HFF-Myc (cell line): ENCODE data around the gene NDUFC2.
A peak's percentile ranks its signal among the peaks of the same experiment; 100 is the strongest.
"Not testable (repeated sequence)": the region's sequence is repeated elsewhere in the genome, so short reads cannot be mapped to it uniquely, and the experiment has no call there.

Experiments
- DNase-seq: peaks from one replicate; pipeline ENCODE4 v3.0.0-alpha.2; 2011; ENCODE audit warnings: low read depth; ENCODE audit errors: extremely low read depth
- H3K4me3 ChIP-seq: replicated peaks from 2 replicates; pipeline ENCODE4 v1.5.1; 2011; ENCODE audit warnings: low read depth, mild to moderate bottlenecking, control low read depth, low read length
- TF ChIP-seq, protein P1 (sequence below): IDR thresholded peaks from 2 replicates; pipeline ENCODE4 v1.5.1; 2012; ENCODE audit warnings: mild to moderate bottlenecking, low read depth, low read length, control low read depth; ENCODE audit errors: missing control alignments

The NDUFC2 gene

GRCh38 chr11:78030429-78031325, 49.0 kb downstream of the NDUFC2 start:
- no peak overlapping the region for H3K4me3 ChIP-seq
- peak; percentile 53 for DNase-seq
- TF ChIP-seq, protein P1, sequence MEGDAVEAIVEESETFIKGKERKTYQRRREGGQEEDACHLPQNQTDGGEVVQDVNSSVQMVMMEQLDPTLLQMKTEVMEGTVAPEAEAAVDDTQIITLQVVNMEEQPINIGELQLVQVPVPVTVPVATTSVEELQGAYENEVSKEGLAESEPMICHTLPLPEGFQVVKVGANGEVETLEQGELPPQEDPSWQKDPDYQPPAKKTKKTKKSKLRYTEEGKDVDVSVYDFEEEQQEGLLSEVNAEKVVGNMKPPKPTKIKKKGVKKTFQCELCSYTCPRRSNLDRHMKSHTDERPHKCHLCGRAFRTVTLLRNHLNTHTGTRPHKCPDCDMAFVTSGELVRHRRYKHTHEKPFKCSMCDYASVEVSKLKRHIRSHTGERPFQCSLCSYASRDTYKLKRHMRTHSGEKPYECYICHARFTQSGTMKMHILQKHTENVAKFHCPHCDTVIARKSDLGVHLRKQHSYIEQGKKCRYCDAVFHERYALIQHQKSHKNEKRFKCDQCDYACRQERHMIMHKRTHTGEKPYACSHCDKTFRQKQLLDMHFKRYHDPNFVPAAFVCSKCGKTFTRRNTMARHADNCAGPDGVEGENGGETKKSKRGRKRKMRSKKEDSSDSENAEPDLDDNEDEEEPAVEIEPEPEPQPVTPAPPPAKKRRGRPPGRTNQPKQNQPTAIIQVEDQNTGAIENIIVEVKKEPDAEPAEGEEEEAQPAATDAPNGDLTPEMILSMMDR: no peak

DNA sequence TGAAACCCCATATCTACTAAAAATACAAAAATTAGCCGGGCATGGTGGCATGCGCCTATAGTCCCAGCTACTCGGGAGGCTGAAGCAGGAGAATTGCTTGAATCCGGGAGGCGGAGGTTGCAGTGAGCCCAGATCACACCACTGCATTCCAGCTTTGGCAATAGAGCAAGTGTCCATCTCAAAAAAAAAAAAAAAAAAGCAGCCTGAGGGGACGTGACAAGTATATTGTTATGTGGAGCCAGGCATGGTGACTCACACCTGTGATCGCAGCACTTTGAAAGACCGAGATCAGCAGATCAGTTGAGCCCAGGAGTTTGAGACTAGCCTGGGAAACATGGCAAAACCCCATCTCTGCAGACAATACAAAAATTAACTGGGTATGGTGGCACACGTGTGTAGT, 51.2 kb downstream of the NDUFC2 start:
- not testable (repeated sequence) for DNase-seq

GRCh38 chr11:78027759-78028158, 51.9 kb downstream of the NDUFC2 start:
- no peak for DNase-seq
- no peak overlapping the region for H3K4me3 ChIP-seq
- TF ChIP-seq, protein P1: no peak

More for the DNA sequence above, 51.2 kb downstream of the NDUFC2 start:
- H3K4me3 ChIP-seq: not testable (repeated sequence)

- H3K4me3 ChIP-seq: no peak overlapping the region
- DNase-seq: no peak
- TF ChIP-seq, protein P1: no peak
These were observed 54.3 kb downstream of the NDUFC2 start for GRCh38 chr11:78025378-78025777.

DNA sequence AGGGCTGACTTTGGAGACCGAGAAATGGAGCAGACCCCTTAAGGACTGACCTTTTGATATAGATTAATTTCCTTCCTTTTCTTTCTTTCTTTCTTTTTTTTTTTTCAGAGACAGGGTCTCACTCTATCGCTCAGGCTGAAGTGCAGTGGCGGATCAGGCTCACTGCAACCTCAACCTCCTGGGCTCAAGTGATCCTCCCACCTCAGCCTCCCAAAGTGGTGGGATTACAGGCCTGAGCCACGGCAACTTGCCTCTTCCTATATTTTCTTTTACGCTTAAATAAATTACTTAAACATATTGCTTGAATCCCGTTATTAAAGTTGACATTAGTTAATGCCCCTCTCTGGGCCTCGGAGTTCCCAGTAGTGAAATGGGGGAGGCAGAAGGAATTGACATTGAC, 56.2 kb downstream of the NDUFC2 start:
- TF ChIP-seq, protein P1: no peak
- DNase-seq: no peak
- peak overlapping the region; percentile 43 for H3K4me3 ChIP-seq

- TF ChIP-seq, protein P1: no peak
- no peak for DNase-seq
- peak within 1 kb of the TSS; percentile 43 for H3K4me3 ChIP-seq
These were observed 57.0 kb downstream of the NDUFC2 start, which contains the start of gene KCTD14 for GRCh38 chr11:78022397-78023396. KCTD14 (minus strand) TSS chr11:78023276; CDS start chr11:78023249, 27 bp downstream.
